Hindlimb muscle (tissue), 1 donor: ENCODE data around the gene JAKMIP3. TPM values are rescaled to one million over a fixed set of nuclear protein-coding genes. Genes with fewer than 3 reads are reported as not detected.

Experiments
- DNase-seq: peaks from one replicate; pipeline ENCODE4 v3.0.0-alpha.2; 2013
- polyA plus RNA-seq: library from polyadenylated mRNA; unstranded; fragments of 120-200 nt; gene quantifications from one replicate; pipeline ENCODE4 v1.2.1, GENCODE V29; 2013; ENCODE audit not compliant: insufficient read length

JAKMIP3 gene
- polyA plus RNA-seq, 1 donor = 0.80 TPM

- no peak for DNase-seq
Observed at GRCh38 chr10:132099389-132100090, 33.8 kb downstream of the JAKMIP3 start.

- DNase-seq = no peak
Observed at GRCh38 chr10:132100091-132100481, 34.3 kb downstream of the JAKMIP3 start.

- DNase-seq = no peak
Observed at GRCh38 chr10:132100556-132101349, 35.0 kb downstream of the JAKMIP3 start.

- no peak for DNase-seq
Observed at GRCh38 chr10:132101529-132101928, 35.8 kb downstream of the JAKMIP3 start.

- DNase-seq = no peak
Observed at GRCh38 chr10:132102071-132102716, 36.4 kb downstream of the JAKMIP3 start.

- DNase-seq = no peak
Observed at GRCh38 chr10:132102717-132103110, 37.0 kb downstream of the JAKMIP3 start.

GRCh38 chr10:132103116-132103910 is 37.6 kb downstream of the JAKMIP3 start:
- no peak for DNase-seq

- no peak for DNase-seq
Observed at GRCh38 chr10:132104062-132104461, 38.3 kb downstream of the JAKMIP3 start.

GRCh38 chr10:132104471-132105301 is 38.9 kb downstream of the JAKMIP3 start:
- DNase-seq = no peak

GRCh38 chr10:132105302-132105995 is 39.7 kb downstream of the JAKMIP3 start:
- no peak for DNase-seq

- DNase-seq = no peak
Observed at GRCh38 chr10:132106431-132106830, 40.7 kb downstream of the JAKMIP3 start.

- DNase-seq = no peak
Observed at GRCh38 chr10:132107186-132107948, 41.6 kb downstream of the JAKMIP3 start.

GRCh38 chr10:132107949-132108877 is 42.5 kb downstream of the JAKMIP3 start:
- DNase-seq = no peak

GRCh38 chr10:132109341-132110110 is 43.8 kb downstream of the JAKMIP3 start:
- peak; percentile 81 for DNase-seq

GRCh38 chr10:132110111-132110521 is 44.4 kb downstream of the JAKMIP3 start:
- peak; percentile 59 for DNase-seq

- no peak for DNase-seq
Observed at GRCh38 chr10:132110713-132111112, 45.0 kb downstream of the JAKMIP3 start.

GRCh38 chr10:132111121-132111731 is 45.5 kb downstream of the JAKMIP3 start:
- DNase-seq = no peak

- no peak for DNase-seq
Observed at GRCh38 chr10:132111871-132112341, 46.2 kb downstream of the JAKMIP3 start.
